ENCODE data around the gene AP3S2. TPM values are rescaled to one million over a fixed set of nuclear protein-coding genes. Genes with fewer than 3 reads are reported as not detected.
"Not testable (repeated sequence)": the region's sequence is repeated elsewhere in the genome, so short reads cannot be mapped to it uniquely, and the experiment has no call there.

The AP3S2 gene
- total RNA-seq, 1 experiment from 2014 or later: 53.9 TPM

GRCh38 chr15:89903858-89904130 lies 10.0 kb upstream of the AP3S2 start:
- no peak for DNase-seq (ENCODE audit: low read depth)

- DNase-seq (ENCODE audit: low read depth): no peak
Observed at GRCh38 chr15:89903015-89903857, 9.4 kb upstream of the AP3S2 start.

- DNase-seq (ENCODE audit: low read depth): no peak
Observed at GRCh38 chr15:89900849-89901248, 7.1 kb upstream of the AP3S2 start.

GRCh38 chr15:89899951-89900567 lies 6.3 kb upstream of the AP3S2 start:
- no peak for DNase-seq (ENCODE audit: low read depth)

GRCh38 chr15:89899295-89899945 lies 5.6 kb upstream of the AP3S2 start:
- no peak for DNase-seq (ENCODE audit: low read depth)

GRCh38 chr15:89898614-89899294 lies 5.0 kb upstream of the AP3S2 start:
- DNase-seq (ENCODE audit: low read depth): peak; percentile 47

GRCh38 chr15:89898146-89898545 lies 4.4 kb upstream of the AP3S2 start:
- no peak for DNase-seq (ENCODE audit: low read depth)

- no peak for DNase-seq (ENCODE audit: low read depth)
Observed at GRCh38 chr15:89893027-89893426, 767 bp downstream of the AP3S2 start.

GRCh38 chr15:89888214-89888804 lies 5.5 kb downstream of the AP3S2 start:
- peak; percentile 18 for DNase-seq (ENCODE audit: low read depth)

- no peak for DNase-seq (ENCODE audit: low read depth)
Observed at GRCh38 chr15:89885611-89886010, 8.2 kb downstream of the AP3S2 start.

GRCh38 chr15:89885179-89885578 lies 8.6 kb downstream of the AP3S2 start:
- DNase-seq (ENCODE audit: low read depth): not testable (repeated sequence)

- no peak for DNase-seq (ENCODE audit: low read depth)
Observed at GRCh38 chr15:89883518-89883917, 10.3 kb downstream of the AP3S2 start.

- DNase-seq (ENCODE audit: low read depth): no peak
Observed at GRCh38 chr15:89880727-89881126, 13.1 kb downstream of the AP3S2 start.

GRCh38 chr15:89878323-89878722 lies 15.5 kb downstream of the AP3S2 start:
- no peak for DNase-seq (ENCODE audit: low read depth)

- no peak for DNase-seq (ENCODE audit: low read depth)
Observed at GRCh38 chr15:89877083-89877425, 16.7 kb downstream of the AP3S2 start.

GRCh38 chr15:89876396-89877082 lies 17.3 kb downstream of the AP3S2 start:
- DNase-seq (ENCODE audit: low read depth): no peak

- DNase-seq (ENCODE audit: low read depth): no peak
Observed at GRCh38 chr15:89875741-89876140, 18.1 kb downstream of the AP3S2 start.

GRCh38 chr15:89874926-89875564 lies 18.7 kb downstream of the AP3S2 start:
- peak; percentile 78 for DNase-seq (ENCODE audit: low read depth)

GRCh38 chr15:89870688-89871288 lies 23.0 kb downstream of the AP3S2 start:
- DNase-seq (ENCODE audit: low read depth): no peak

GRCh38 chr15:89870006-89870405 lies 23.8 kb downstream of the AP3S2 start:
- DNase-seq (ENCODE audit: low read depth): no peak

GRCh38 chr15:89869490-89869889 lies 24.3 kb downstream of the AP3S2 start:
- not testable (repeated sequence) for DNase-seq (ENCODE audit: low read depth)

Data from Daoy (cell line).